GM06990 (cell line): ENCODE data around the gene CLK4.

Experiments
- DNase-seq: peaks from one replicate; pipeline ENCODE4 v3.0.0-alpha.2; 2011; ENCODE audit not compliant: insufficient read length; ENCODE audit errors: extremely low read depth
- H3K27me3 ChIP-seq: replicated peaks from 2 replicates; pipeline ENCODE4 v1.6.0; 2011; ENCODE audit warnings: low read length; ENCODE audit not compliant: control insufficient read depth, insufficient read depth
- H3K36me3 ChIP-seq: 2 replicates; pipeline ENCODE4 v1.5.1; 2011; ENCODE audit warnings: low read length; ENCODE audit not compliant: control insufficient read depth, insufficient read depth
- H3K4me3 ChIP-seq: replicated peaks from 2 replicates; pipeline ENCODE4 v1.5.1; 2011; ENCODE audit warnings: low read depth, mild to moderate bottlenecking, control low read depth, low read length
- CTCF ChIP-seq: IDR thresholded peaks from 2 replicates; pipeline ENCODE4 v1.5.1; 2011; ENCODE audit warnings: low read length, control low read depth, mild to moderate bottlenecking, inconsistent platforms; ENCODE audit not compliant: insufficient read depth, poor library complexity, severe bottlenecking

CLK4 gene

GRCh38 chr5:178662541-178662860 lies 35.7 kb upstream of the CLK4 start:
- Histone ChIP-seq H3K4me3 (no peak overlapping the region), H3K36me3 (no peaks in the 10 kb centered on the region), H3K27me3 (no peaks in the 10 kb centered on the region)
- no peak for TF ChIP-seq CTCF
- no peak for DNase-seq

- H3K27me3 ChIP-seq = no peaks in the 10 kb centered on the region
- DNase-seq = no peak
- TF ChIP-seq CTCF = no peak
- no peaks in the 10 kb centered on the region for H3K36me3 ChIP-seq
- H3K4me3 ChIP-seq = no peak overlapping the region
Observed at GRCh38 chr5:178661836-178662540, 35.1 kb upstream of the CLK4 start.

- no peaks in the 10 kb centered on the region for H3K36me3 ChIP-seq
- H3K4me3 ChIP-seq = no peak overlapping the region
- no peak for TF ChIP-seq CTCF
- no peaks in the 10 kb centered on the region for H3K27me3 ChIP-seq
- no peak for DNase-seq
Observed at GRCh38 chr5:178651046-178651810, 24.4 kb upstream of the CLK4 start.

GRCh38 chr5:178650214-178650613 lies 23.4 kb upstream of the CLK4 start:
- H3K27me3 ChIP-seq = no peaks in the 10 kb centered on the region
- H3K36me3 ChIP-seq = no peaks in the 10 kb centered on the region
- TF ChIP-seq CTCF = no peak
- no peak for DNase-seq
- H3K4me3 ChIP-seq = no peak overlapping the region

- no peak overlapping the region for H3K4me3 ChIP-seq
- H3K27me3 ChIP-seq = no peaks in the 10 kb centered on the region
- no peaks in the 10 kb centered on the region for H3K36me3 ChIP-seq
- no peak for DNase-seq
- TF ChIP-seq CTCF = no peak
Observed at GRCh38 chr5:178649580-178649979, 22.7 kb upstream of the CLK4 start.
